ENCODE data around the gene DIP2A.

DIP2A gene

GRCh38 chr21:46600305-46600704, 141.6 kb downstream of the DIP2A start:
- DNase-seq = no peak

- no peak for DNase-seq
These were observed 142.3 kb downstream of the DIP2A start for GRCh38 chr21:46600978-46601377.

- no peak for DNase-seq
These were observed 144.5 kb downstream of the DIP2A start for GRCh38 chr21:46603228-46603627.

GRCh38 chr21:46604329-46604974, 145.8 kb downstream of the DIP2A start:
- DNase-seq = no peak

GRCh38 chr21:46604975-46605766, 146.5 kb downstream of the DIP2A start, which contains the start of gene S100B:
S100B (minus strand) TSS chr21:46605082; CDS start chr21:46602415, 2,667 bp downstream.
- DNase-seq = no peak

GRCh38 chr21:46605767-46606426, 147.2 kb downstream of the DIP2A start:
- peak; percentile 71 for DNase-seq

- DNase-seq = no peak
These were observed 147.7 kb downstream of the DIP2A start for GRCh38 chr21:46606427-46606813.

- no peak for DNase-seq
These were observed 148.9 kb downstream of the DIP2A start for GRCh38 chr21:46607636-46608035.

- DNase-seq = no peak
These were observed 150.0 kb downstream of the DIP2A start for GRCh38 chr21:46608672-46609111.

- DNase-seq = no peak
These were observed 151.5 kb downstream of the DIP2A start for GRCh38 chr21:46610018-46610701.

- DNase-seq = no peak
These were observed 154.7 kb downstream of the DIP2A start for GRCh38 chr21:46613391-46613790.

GRCh38 chr21:46616050-46616449, 157.4 kb downstream of the DIP2A start:
- no peak for DNase-seq

GRCh38 chr21:46616656-46617055, 158.0 kb downstream of the DIP2A start:
- DNase-seq = no peak

- no peak for DNase-seq
These were observed 158.8 kb downstream of the DIP2A start for GRCh38 chr21:46617267-46618051.

- no peak for DNase-seq
These were observed 160.2 kb downstream of the DIP2A start for GRCh38 chr21:46618738-46619379.
